Nephron (organoid): ENCODE results near the gene FLRT1.
A peak's percentile ranks its signal among the peaks of the same experiment; 100 is the strongest.

Experiments
- H3K27ac Mint-ChIP-seq, 3 experiments: 2 replicates each; pipeline ENCODE4 v1.8.0; 2020; ENCODE audit warnings: mixed read lengths in 3 of 3, mild to moderate bottlenecking in 2 of 3, moderate library complexity in 1 of 3
- H3K27me3 Mint-ChIP-seq: 2 replicates; pipeline ENCODE4 v1.8.0; 2021; ENCODE audit warnings: low read depth, mild to moderate bottlenecking, moderate library complexity, mixed read lengths
- H3K36me3 Mint-ChIP-seq: 2 replicates; pipeline ENCODE4 v1.8.0; 2020; ENCODE audit warnings: low read depth, mixed read lengths
- H3K4me1 Mint-ChIP-seq: 2 replicates; pipeline ENCODE4 v1.8.0; 2020; ENCODE audit warnings: mixed read lengths
- H3K4me3 Mint-ChIP-seq, 3 experiments: 2 replicates each; pipeline ENCODE4 v1.8.0; 2020; ENCODE audit warnings: mild to moderate bottlenecking in 3 of 3, mixed read lengths in 3 of 3, moderate library complexity in 2 of 3
- H3K9me3 Mint-ChIP-seq: 2 replicates; pipeline ENCODE4 v1.8.0; 2020; ENCODE audit warnings: mixed read lengths
- TF ChIP-seq, protein P1 (sequence below), 3 experiments: fragments of 200-600 bp; sonication (generic); IDR thresholded peaks; one replicate each; pipeline ENCODE4 v1.5.0; 2021; ENCODE audit warnings: antibody characterized with exemption in 3 of 3; ENCODE audit not compliant: unreplicated experiment in 3 of 3

FLRT1 gene, protein sequence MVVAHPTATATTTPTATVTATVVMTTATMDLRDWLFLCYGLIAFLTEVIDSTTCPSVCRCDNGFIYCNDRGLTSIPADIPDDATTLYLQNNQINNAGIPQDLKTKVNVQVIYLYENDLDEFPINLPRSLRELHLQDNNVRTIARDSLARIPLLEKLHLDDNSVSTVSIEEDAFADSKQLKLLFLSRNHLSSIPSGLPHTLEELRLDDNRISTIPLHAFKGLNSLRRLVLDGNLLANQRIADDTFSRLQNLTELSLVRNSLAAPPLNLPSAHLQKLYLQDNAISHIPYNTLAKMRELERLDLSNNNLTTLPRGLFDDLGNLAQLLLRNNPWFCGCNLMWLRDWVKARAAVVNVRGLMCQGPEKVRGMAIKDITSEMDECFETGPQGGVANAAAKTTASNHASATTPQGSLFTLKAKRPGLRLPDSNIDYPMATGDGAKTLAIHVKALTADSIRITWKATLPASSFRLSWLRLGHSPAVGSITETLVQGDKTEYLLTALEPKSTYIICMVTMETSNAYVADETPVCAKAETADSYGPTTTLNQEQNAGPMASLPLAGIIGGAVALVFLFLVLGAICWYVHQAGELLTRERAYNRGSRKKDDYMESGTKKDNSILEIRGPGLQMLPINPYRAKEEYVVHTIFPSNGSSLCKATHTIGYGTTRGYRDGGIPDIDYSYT

DNA sequence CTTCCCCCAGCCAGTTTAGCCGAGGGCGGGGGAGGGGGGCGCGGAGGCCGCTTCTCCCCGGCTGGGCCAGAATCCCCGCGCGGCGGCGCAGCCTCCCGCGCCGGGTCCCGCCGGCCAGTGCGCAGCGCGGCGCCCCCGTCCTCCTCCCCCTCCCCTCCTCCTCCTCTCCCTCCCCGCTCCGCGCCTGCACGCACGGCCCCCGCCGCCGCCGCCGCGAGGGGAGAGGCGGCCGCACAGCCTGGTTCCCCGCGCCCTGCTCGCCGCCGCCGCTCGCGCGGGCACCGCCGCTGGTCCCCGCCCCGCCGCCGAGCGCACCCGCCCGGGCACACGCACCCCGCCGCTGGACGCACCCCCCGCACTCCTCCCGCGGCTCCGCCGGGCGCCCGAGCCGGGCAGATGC is at the start of gene FLRT1:
Gene FLRT1 (plus strand): TSS at position 356 of the 400 bp plus-strand sequence. CDS start 80,337 bp downstream, outside the sequence.
- Mint-ChIP-seq H3K27me3 (peaks cover 35% of the 10 kb centered on the region), H3K27ac (peak within 1 kb of the TSS in 1 of 3 experiments; percentile 70)

DNA sequence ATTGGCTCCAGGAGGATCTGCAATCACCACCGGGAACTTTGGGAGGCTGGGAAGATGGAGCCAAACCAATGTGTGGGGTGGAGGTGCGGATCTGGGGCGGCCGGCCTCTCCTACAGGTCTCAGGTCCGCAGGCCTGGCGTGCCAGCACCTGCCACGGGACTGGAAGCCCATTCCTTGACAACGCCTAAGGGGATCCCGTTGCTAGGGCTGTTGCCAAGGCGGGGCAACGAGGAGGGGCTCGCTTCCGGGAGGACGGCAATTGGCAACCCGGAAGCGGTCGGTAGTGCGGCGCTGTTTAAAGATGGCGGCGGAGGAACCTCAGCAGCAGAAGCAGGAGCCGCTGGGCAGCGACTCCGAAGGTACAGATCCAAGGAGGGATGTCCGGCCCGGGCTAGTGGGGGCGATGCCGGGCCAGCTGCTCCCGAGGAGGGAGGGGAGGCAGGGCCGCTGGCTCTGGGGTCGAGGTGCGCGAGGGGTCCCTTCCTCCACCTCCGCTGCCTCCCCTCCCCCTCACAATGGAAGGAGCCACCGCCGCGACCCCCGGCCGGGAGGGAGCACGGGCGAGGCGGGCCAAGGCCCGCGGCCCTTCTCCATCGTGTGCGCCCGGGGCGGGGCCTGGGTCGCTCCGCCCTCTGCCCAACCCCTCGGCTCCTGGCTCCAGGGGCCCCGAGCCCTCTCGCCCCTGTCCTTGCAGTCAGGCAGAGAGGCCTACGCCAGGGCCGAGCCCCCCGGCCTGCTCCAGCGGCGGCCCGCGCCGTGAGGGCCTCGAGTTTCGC is 49.4 kb upstream of the FLRT1 start, which contains the start of gene OTUB1:
Gene OTUB1 (plus strand): TSS at position 283 of the 776 bp plus-strand sequence. CDS start 19 bp downstream, at position 302.
- Mint-ChIP-seq H3K36me3 (peaks cover 24% of the 10 kb centered on the region), H3K9me3 (no peaks in the 10 kb centered on the region), H3K27me3 (no peaks in the 10 kb centered on the region), H3K27ac (peak within 1 kb of the TSS; percentile 86 to 97 (median 95)), H3K4me3 (peak within 1 kb of the TSS; percentile 97 to 100 (median 99)), H3K4me1 (peaks cover 20% of the 10 kb centered on the region)
- TF ChIP-seq, protein P1, sequence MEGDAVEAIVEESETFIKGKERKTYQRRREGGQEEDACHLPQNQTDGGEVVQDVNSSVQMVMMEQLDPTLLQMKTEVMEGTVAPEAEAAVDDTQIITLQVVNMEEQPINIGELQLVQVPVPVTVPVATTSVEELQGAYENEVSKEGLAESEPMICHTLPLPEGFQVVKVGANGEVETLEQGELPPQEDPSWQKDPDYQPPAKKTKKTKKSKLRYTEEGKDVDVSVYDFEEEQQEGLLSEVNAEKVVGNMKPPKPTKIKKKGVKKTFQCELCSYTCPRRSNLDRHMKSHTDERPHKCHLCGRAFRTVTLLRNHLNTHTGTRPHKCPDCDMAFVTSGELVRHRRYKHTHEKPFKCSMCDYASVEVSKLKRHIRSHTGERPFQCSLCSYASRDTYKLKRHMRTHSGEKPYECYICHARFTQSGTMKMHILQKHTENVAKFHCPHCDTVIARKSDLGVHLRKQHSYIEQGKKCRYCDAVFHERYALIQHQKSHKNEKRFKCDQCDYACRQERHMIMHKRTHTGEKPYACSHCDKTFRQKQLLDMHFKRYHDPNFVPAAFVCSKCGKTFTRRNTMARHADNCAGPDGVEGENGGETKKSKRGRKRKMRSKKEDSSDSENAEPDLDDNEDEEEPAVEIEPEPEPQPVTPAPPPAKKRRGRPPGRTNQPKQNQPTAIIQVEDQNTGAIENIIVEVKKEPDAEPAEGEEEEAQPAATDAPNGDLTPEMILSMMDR (IDR thresholded peaks at IDR 0.05; ENCODE audit: unreplicated experiment in 3 of 3): no peak

More for the DNA sequence above, at the start of gene FLRT1:
- peak within 1 kb of the TSS; percentile 86 to 88 (median 87) for H3K4me3 Mint-ChIP-seq
- H3K36me3 Mint-ChIP-seq: no peaks in the 10 kb centered on the region
- TF ChIP-seq, protein P1 (IDR thresholded peaks at IDR 0.05; ENCODE audit: unreplicated experiment in 3 of 3): no peak
- peaks cover 12% of the 10 kb centered on the region for H3K4me1 Mint-ChIP-seq
- no peaks in the 10 kb centered on the region for H3K9me3 Mint-ChIP-seq

DNA sequence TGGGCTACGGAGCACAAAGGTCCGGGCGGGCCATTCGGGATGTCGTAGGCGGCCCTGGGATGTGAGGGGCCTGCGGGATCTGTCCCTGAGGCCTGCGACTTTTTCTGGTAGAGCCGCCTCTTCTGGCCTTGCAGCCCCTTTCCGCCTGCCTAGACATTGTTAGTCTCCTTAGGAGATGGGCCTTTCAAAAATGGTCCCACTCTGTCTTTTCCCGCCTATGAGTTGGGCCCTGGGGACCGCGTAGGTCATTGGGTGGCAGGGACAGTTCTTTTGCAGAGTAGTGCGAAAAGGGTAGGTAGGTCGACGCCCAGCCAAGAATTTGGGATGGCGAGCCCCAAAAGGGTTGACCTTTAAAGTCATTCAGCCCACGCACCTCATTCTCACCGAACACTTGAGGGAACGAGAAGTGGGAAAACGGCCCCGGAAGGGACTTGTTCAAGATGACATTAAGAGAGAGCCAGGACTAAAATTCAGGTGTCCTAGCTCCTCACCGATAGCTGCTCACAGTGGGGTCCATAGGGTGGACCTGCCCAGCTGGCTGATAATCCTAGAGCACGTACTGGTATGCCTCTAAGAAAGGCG is 48.7 kb upstream of the FLRT1 start:
- TF ChIP-seq, protein P1 (IDR thresholded peaks at IDR 0.05; ENCODE audit: unreplicated experiment in 3 of 3): no peak
- H3K27ac Mint-ChIP-seq: peak overlapping the region in 1 of 3 experiments; percentile 78

DNA sequence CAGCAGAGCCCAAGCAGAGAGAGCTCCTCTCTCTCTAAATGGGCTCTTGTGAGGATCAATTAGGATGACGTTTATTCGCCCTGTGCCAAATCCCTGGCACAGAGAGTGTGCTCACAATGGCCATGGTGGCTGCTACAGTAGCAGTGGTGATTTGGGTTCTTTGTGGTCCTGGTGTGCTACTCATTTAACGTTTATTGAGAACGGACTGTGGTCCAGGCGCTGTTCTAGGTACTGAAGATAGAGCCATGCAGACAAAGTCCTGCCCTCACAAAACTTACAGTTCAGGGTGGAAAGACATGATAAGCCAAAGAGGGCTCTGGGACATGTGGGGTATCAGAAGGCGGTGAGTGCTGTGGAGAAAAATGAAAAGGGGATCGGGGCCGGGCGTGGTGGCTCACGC is 44.2 kb upstream of the FLRT1 start:
- H3K27me3 Mint-ChIP-seq: peaks cover 3% of the 10 kb centered on the region
- H3K9me3 Mint-ChIP-seq: no peaks in the 10 kb centered on the region
- H3K27ac Mint-ChIP-seq: no peak overlapping the region
- H3K36me3 Mint-ChIP-seq: peaks cover 62% of the 10 kb centered on the region
- peaks cover 8% of the 10 kb centered on the region for H3K4me1 Mint-ChIP-seq
- H3K4me3 Mint-ChIP-seq: peak overlapping the region in 2 of 3 experiments; percentile 8 to 46
- TF ChIP-seq, protein P1 (IDR thresholded peaks at IDR 0.05; ENCODE audit: unreplicated experiment in 3 of 3): no peak

More for the DNA sequence above, 48.7 kb upstream of the FLRT1 start:
- peak overlapping the region; percentile 83 to 85 (median 84) for H3K4me3 Mint-ChIP-seq
- H3K27me3 Mint-ChIP-seq: no peaks in the 10 kb centered on the region
- H3K36me3 Mint-ChIP-seq: peaks cover 30% of the 10 kb centered on the region
- no peaks in the 10 kb centered on the region for H3K9me3 Mint-ChIP-seq
- H3K4me1 Mint-ChIP-seq: peaks cover 20% of the 10 kb centered on the region

DNA sequence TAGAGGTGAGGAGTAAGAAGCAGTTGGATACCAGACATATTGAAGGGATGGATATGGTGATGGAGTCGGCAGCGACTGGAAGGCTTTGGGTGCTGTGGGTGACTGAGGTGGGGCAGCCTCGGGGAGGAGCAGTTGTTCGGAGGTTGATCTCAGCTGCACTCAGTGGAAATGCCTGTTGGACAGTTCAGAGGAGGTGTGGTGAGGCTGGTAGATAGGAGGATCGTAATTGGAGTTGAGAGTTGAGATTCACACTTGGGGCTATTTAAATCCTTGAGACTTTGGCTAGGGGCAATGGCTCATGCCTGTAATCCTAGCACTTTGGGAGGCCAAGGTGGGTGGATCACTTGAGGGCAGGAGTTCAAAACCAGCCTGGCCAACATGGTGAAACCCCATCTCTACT is 42.6 kb upstream of the FLRT1 start:
- H3K27ac Mint-ChIP-seq: peak overlapping the region in 1 of 3 experiments; percentile 11
- H3K27me3 Mint-ChIP-seq: peaks cover 4% of the 10 kb centered on the region
- peaks cover 76% of the 10 kb centered on the region for H3K36me3 Mint-ChIP-seq
- H3K4me3 Mint-ChIP-seq: no peak overlapping the region
- no peaks in the 10 kb centered on the region for H3K4me1 Mint-ChIP-seq
- TF ChIP-seq, protein P1 (IDR thresholded peaks at IDR 0.05; ENCODE audit: unreplicated experiment in 3 of 3): no peak
- no peaks in the 10 kb centered on the region for H3K9me3 Mint-ChIP-seq
